Calu3 (cell line): Measurements from ENCODE around the gene CTNNA2. TPM values are rescaled to one million over a fixed set of nuclear protein-coding genes. Genes with fewer than 3 reads are reported as not detected.

Source experiments
- BruUV-seq: library from RNA; stranded (reverse); fragments of 400-500 nt; replicated peaks from 2 replicates; lab custom pipeline; 2021; lab: Mats Ljungman, UMichigan
- CTCF ChIA-PET: fragments of 300-600 bp; sonication (Branson Sonifier 250); formaldehyde crosslinking; loops from one replicate; lab custom pipeline; 2022; ENCODE audit warnings: antibody characterized with exemption; lab: Charles Lee
- DNase-seq: peaks from one replicate; pipeline ENCODE4 v3.0.0; 2022
- H3K27ac Mint-ChIP-seq: one replicate; pipeline ENCODE4 v1.8.0; 2022; ENCODE audit warnings: mixed read lengths; ENCODE audit not compliant: unreplicated experiment
- H3K27me3 Mint-ChIP-seq: one replicate; pipeline ENCODE4 v1.8.0; 2022; ENCODE audit warnings: mixed read lengths; ENCODE audit not compliant: unreplicated experiment
- H3K36me3 Mint-ChIP-seq: one replicate; pipeline ENCODE4 v1.8.0; 2022; ENCODE audit warnings: mild to moderate bottlenecking, moderate library complexity, mixed read lengths; ENCODE audit not compliant: insufficient read depth, unreplicated experiment
- H3K4me1 Mint-ChIP-seq: one replicate; pipeline ENCODE4 v1.8.0; 2022; ENCODE audit warnings: mild to moderate bottlenecking, low read depth, mixed read lengths; ENCODE audit not compliant: unreplicated experiment
- H3K4me3 Mint-ChIP-seq: one replicate; pipeline ENCODE4 v1.8.0; 2022; ENCODE audit warnings: mild to moderate bottlenecking, low read depth, moderate library complexity, mixed read lengths; ENCODE audit not compliant: unreplicated experiment
- H3K9me3 Mint-ChIP-seq: one replicate; pipeline ENCODE4 v1.8.0; 2022; ENCODE audit warnings: low read depth, mixed read lengths; ENCODE audit not compliant: unreplicated experiment
- intact Hi-C: fragments of 100-400 bp; cut with micrococcal nuclease; formaldehyde crosslinking; loops from one replicate; pipeline ENCODE4 v1.10.0; 2022; ENCODE audit not compliant: unreplicated experiment
- total RNA-seq: library from RNA; stranded (reverse); gene quantifications from 2 replicates; pipeline ENCODE4 v1.2.3, GENCODE V29; 2022
- TF ChIP-seq, protein P1 (sequence below): fragments of 200-600 bp; IDR thresholded peaks from one replicate; pipeline ENCODE4 v1.8.0; 2022; ENCODE audit warnings: antibody characterized with exemption; ENCODE audit not compliant: unreplicated experiment

The CTNNA2 gene
- total RNA-seq, 1 experiment from 2014 or later = not detected

DNA sequence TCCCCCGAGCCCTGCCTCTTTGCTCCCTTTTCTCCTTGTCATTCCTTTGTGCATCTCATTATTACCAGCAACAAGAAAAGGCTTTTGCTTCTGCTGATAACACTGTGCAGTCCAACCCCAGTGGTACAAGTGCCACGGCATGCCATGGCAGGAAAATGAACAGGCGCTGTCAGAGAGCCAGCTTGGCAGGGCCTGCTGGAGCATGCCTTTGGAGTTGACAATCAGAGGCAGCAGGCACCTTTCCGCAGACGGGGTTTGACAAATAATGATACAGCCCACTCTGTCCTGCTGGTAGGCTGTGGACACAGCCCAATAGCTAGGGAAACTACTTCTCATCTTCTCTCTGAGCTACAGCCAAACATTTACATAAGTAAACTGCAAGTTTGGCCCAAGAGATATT is 1035.6 kb downstream of the CTNNA2 start:
- H3K36me3 Mint-ChIP-seq = no peaks in the 10 kb centered on the region
- TF ChIP-seq, protein P1, sequence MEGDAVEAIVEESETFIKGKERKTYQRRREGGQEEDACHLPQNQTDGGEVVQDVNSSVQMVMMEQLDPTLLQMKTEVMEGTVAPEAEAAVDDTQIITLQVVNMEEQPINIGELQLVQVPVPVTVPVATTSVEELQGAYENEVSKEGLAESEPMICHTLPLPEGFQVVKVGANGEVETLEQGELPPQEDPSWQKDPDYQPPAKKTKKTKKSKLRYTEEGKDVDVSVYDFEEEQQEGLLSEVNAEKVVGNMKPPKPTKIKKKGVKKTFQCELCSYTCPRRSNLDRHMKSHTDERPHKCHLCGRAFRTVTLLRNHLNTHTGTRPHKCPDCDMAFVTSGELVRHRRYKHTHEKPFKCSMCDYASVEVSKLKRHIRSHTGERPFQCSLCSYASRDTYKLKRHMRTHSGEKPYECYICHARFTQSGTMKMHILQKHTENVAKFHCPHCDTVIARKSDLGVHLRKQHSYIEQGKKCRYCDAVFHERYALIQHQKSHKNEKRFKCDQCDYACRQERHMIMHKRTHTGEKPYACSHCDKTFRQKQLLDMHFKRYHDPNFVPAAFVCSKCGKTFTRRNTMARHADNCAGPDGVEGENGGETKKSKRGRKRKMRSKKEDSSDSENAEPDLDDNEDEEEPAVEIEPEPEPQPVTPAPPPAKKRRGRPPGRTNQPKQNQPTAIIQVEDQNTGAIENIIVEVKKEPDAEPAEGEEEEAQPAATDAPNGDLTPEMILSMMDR = no peak
- no peak overlapping the region for H3K27ac Mint-ChIP-seq
- H3K27me3 Mint-ChIP-seq = no peaks in the 10 kb centered on the region
- no TSS peak for BruUV-seq
- H3K4me1 Mint-ChIP-seq = no peaks in the 10 kb centered on the region
- DNase-seq = no peak
- H3K4me3 Mint-ChIP-seq = no peak overlapping the region
- CTCF ChIA-PET = no interaction called here
- intact Hi-C loops = no loop called here
- peaks cover 2% of the 10 kb centered on the region for H3K9me3 Mint-ChIP-seq

DNA sequence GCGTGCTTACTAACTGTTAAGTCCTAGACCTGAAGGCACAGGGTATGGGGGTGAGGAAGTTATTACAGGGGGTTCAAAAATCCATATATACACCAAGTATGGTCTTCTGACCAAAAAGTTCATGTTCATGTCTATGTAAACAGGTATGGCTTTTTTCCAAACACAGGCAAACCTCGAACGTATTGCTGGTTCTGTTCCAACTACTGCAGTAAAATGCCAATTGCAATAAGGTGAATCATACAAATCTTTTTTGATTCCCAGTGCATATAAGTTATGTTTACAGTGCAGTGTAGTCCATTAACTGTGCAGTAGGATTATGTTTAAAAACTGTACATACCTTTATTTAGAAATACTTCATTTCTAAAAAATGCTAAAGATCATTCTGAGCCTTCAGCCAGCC is 1037.0 kb downstream of the CTNNA2 start:
- Mint-ChIP-seq H3K9me3 (peaks cover 2% of the 10 kb centered on the region), H3K27me3 (no peaks in the 10 kb centered on the region), H3K27ac (no peak overlapping the region), H3K4me3 (no peak overlapping the region), H3K36me3 (no peaks in the 10 kb centered on the region), H3K4me1 (no peaks in the 10 kb centered on the region)
- intact Hi-C loops = no loop called here
- BruUV-seq = no TSS peak
- DNase-seq = no peak
- TF ChIP-seq, protein P1 = no peak
- CTCF ChIA-PET = no interaction called here

DNA sequence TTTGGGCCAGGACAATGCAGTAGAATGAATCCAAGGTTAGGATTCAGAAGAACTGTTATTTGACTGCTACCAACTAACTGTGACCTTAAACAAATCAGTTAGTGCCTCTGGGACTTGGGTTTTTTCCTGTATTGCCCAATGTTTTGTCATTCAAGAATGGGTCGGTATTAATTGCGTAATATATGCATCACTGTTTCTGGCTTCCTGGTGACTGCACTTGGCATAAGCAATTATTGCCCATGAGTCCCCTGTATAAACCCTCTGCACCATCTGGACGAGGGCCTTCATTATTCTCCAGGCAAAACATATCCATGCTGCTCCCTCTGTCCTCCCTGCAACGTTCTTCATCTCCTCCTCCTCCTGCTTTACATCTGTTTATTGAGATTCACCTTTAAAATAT is 1047.5 kb downstream of the CTNNA2 start:
- Mint-ChIP-seq H3K4me3 (no peak overlapping the region), H3K9me3 (peaks cover 17% of the 10 kb centered on the region), H3K27me3 (no peaks in the 10 kb centered on the region), H3K4me1 (no peaks in the 10 kb centered on the region), H3K36me3 (no peaks in the 10 kb centered on the region), H3K27ac (no peak overlapping the region)
- BruUV-seq = no TSS peak
- intact Hi-C loops = no loop called here
- TF ChIP-seq, protein P1 = no peak
- CTCF ChIA-PET = no interaction called here
- no peak for DNase-seq

DNA sequence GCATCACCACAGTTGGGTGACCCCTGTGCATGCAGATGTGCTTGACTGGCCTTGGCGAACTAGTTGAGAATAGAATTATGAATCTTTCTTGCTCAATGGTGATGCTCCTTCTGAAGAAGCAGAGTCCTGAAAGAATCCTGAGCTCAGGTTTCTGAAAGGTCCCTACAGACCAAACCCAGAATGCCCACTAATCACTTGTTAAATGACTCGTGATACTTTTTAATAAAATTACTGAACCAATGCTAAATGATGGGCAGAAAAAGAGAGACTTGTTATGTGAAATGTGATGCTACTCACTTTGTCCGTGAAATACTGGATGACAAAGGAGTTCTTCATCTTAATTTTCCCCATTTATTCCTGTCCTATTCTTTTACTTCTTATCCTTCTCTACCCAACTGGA is 1055.2 kb downstream of the CTNNA2 start:
- intact Hi-C loops = no loop called here
- no peaks in the 10 kb centered on the region for H3K27me3 Mint-ChIP-seq
- no peak overlapping the region for H3K4me3 Mint-ChIP-seq
- peaks cover 18% of the 10 kb centered on the region for H3K9me3 Mint-ChIP-seq
- no peaks in the 10 kb centered on the region for H3K36me3 Mint-ChIP-seq
- no peak for DNase-seq
- BruUV-seq = no TSS peak
- no peaks in the 10 kb centered on the region for H3K4me1 Mint-ChIP-seq
- CTCF ChIA-PET = no interaction called here
- TF ChIP-seq, protein P1 = no peak
- H3K27ac Mint-ChIP-seq = no peak overlapping the region
